ENCODE measurements around the gene B3GAT1. TPM values are rescaled to one million over a fixed set of nuclear protein-coding genes. Genes with fewer than 3 reads are reported as not detected.
"Not testable (repeated sequence)": the region's sequence is repeated elsewhere in the genome, so short reads cannot be mapped to it uniquely, and the experiment has no call there.

Gene B3GAT1
- total RNA-seq, 3 donors from 2014 or later: 0.16 to 2.9 (median 2.8) TPM

GRCh38 chr11:134347441-134347840, 64.6 kb downstream of the B3GAT1 start:
- DNase-seq (ENCODE audit: low spot score in 2 of 2): no peak
- Histone ChIP-seq H3K4me1 (no peaks in the 10 kb centered on the region), H3K36me3 (no peaks in the 10 kb centered on the region), H3K4me3 (no peak overlapping the region), H3K9me3 (no peaks in the 10 kb centered on the region), H3K27ac (no peak overlapping the region), H3K27me3 (no peaks in the 10 kb centered on the region)
- intact Hi-C loops (cut with DNase I; ENCODE audit: low total_unique reads): no loop called here
- TF ChIP-seq POLR2A (IDR thresholded peaks at IDR 0.05) (no peak), POLR2AphosphoS5 (IDR thresholded peaks at IDR 0.05) (no peak), CTCF (IDR thresholded peaks at IDR 0.05) (no peak)

- Histone ChIP-seq H3K27ac (no peak overlapping the region), H3K4me1 (no peaks in the 10 kb centered on the region), H3K36me3 (no peaks in the 10 kb centered on the region), H3K9me3 (no peaks in the 10 kb centered on the region), H3K4me3 (no peak overlapping the region), H3K27me3 (no peaks in the 10 kb centered on the region)
- no peak for DNase-seq (ENCODE audit: low spot score in 2 of 2)
- intact Hi-C loops (cut with DNase I; ENCODE audit: low total_unique reads): no loop called here
- TF ChIP-seq POLR2AphosphoS5 (IDR thresholded peaks at IDR 0.05) (no peak), CTCF (IDR thresholded peaks at IDR 0.05) (no peak), POLR2A (IDR thresholded peaks at IDR 0.05) (no peak)
Observed at GRCh38 chr11:134346976-134347350, 65.1 kb downstream of the B3GAT1 start.

- no peaks in the 10 kb centered on the region for H3K9me3 ChIP-seq
- DNase-seq (ENCODE audit: low spot score in 2 of 2): no peak
- intact Hi-C loops (cut with DNase I; ENCODE audit: low total_unique reads): no loop called here
- H3K4me1 ChIP-seq: no peaks in the 10 kb centered on the region
- no peak overlapping the region for H3K27ac ChIP-seq
- no peak for TF ChIP-seq POLR2A (IDR thresholded peaks at IDR 0.05)
- no peak for TF ChIP-seq CTCF (IDR thresholded peaks at IDR 0.05)
- TF ChIP-seq POLR2AphosphoS5 (IDR thresholded peaks at IDR 0.05): no peak
- no peak overlapping the region for H3K4me3 ChIP-seq
- H3K36me3 ChIP-seq: no peaks in the 10 kb centered on the region
- no peaks in the 10 kb centered on the region for H3K27me3 ChIP-seq
Observed at GRCh38 chr11:134346101-134346975, 65.7 kb downstream of the B3GAT1 start.

GRCh38 chr11:134345237-134345550, 66.8 kb downstream of the B3GAT1 start:
- Histone ChIP-seq H3K4me3 (no peak overlapping the region), H3K9me3 (no peaks in the 10 kb centered on the region), H3K4me1 (no peaks in the 10 kb centered on the region), H3K36me3 (no peaks in the 10 kb centered on the region), H3K27me3 (no peaks in the 10 kb centered on the region), H3K27ac (no peak overlapping the region)
- TF ChIP-seq POLR2AphosphoS5 (IDR thresholded peaks at IDR 0.05) (no peak), POLR2A (IDR thresholded peaks at IDR 0.05) (no peak), CTCF (IDR thresholded peaks at IDR 0.05) (no peak)
- DNase-seq (ENCODE audit: low spot score in 2 of 2): no peak
- intact Hi-C loops (cut with DNase I; ENCODE audit: low total_unique reads): no loop called here

- H3K27me3 ChIP-seq; H3K4me1 ChIP-seq; H3K4me3 ChIP-seq; H3K27ac ChIP-seq; H3K36me3 ChIP-seq; DNase-seq (ENCODE audit: low spot score in 2 of 2); H3K9me3 ChIP-seq; intact Hi-C loops (cut with DNase I; ENCODE audit: low total_unique reads): not testable (repeated sequence)
Observed at GRCh38 chr11:134344497-134345236, 67.4 kb downstream of the B3GAT1 start.

All from breast epithelium (tissue), 4 donors.